H9 (cell line): ENCODE results near the gene IQCK. TPM values are rescaled to one million over a fixed set of nuclear protein-coding genes. Genes with fewer than 3 reads are reported as not detected.

Experiments used
- DNase-seq: peaks from one replicate; pipeline ENCODE4 v3.0.0-alpha.2; 2017
- H2AFZ ChIP-seq: one replicate; pipeline ENCODE4 v1.6.1; 2013; ENCODE audit warnings: mild to moderate bottlenecking, low read length, control low read depth, moderate library complexity
- H2AK5ac ChIP-seq: 2 replicates; pipeline ENCODE4 v1.6.1; 2013; ENCODE audit warnings: low read length, control low read depth, mixed read lengths; ENCODE audit not compliant: insufficient read length
- H2BK120ac ChIP-seq: one replicate; pipeline ENCODE4 v1.6.1; 2013; ENCODE audit warnings: low read depth, mild to moderate bottlenecking, low read length, control low read depth, inconsistent platforms; ENCODE audit not compliant: poor library complexity, severe bottlenecking
- H2BK12ac ChIP-seq: 2 replicates; pipeline ENCODE4 v1.6.1; 2013; ENCODE audit warnings: low read length, control low read depth, mixed read lengths, low read depth; ENCODE audit not compliant: insufficient read length
- H2BK15ac ChIP-seq: 2 replicates; pipeline ENCODE4 v1.6.1; 2013; ENCODE audit warnings: low read depth, low read length, control low read depth
- H2BK20ac ChIP-seq: one replicate; pipeline ENCODE4 v1.6.1; 2013; ENCODE audit warnings: low read depth, mild to moderate bottlenecking, low read length, control low read depth, inconsistent platforms; ENCODE audit not compliant: poor library complexity, severe bottlenecking
- H2BK5ac ChIP-seq: 2 replicates; pipeline ENCODE4 v1.6.1; 2013; ENCODE audit warnings: low read length, control low read depth, mixed read lengths; ENCODE audit not compliant: insufficient read length
- H3K14ac ChIP-seq: 2 replicates; pipeline ENCODE4 v1.6.1; 2013; ENCODE audit warnings: low read length, control low read depth; ENCODE audit not compliant: insufficient read depth
- H3K18ac ChIP-seq: 2 replicates; pipeline ENCODE4 v1.6.1; 2013; ENCODE audit warnings: low read depth, mild to moderate bottlenecking, mixed read lengths, low read length, control low read depth; ENCODE audit not compliant: insufficient read length
- H3K23ac ChIP-seq: 2 replicates; pipeline ENCODE4 v1.6.1; 2013; ENCODE audit warnings: low read length, control low read depth, mixed read lengths, low read depth; ENCODE audit not compliant: insufficient read length
- H3K23me2 ChIP-seq: 2 replicates; pipeline ENCODE4 v1.6.1; 2013; ENCODE audit warnings: low read depth, mild to moderate bottlenecking, mixed read lengths, low read length, control low read depth; ENCODE audit not compliant: insufficient read length, poor library complexity, severe bottlenecking
- H3K27ac ChIP-seq: 2 replicates; pipeline ENCODE4 v1.5.1; 2013; ENCODE audit warnings: low read length, control low read depth, mixed read lengths, low read depth; ENCODE audit not compliant: insufficient read length
- H3K27me3 ChIP-seq: 2 replicates; pipeline ENCODE4 v1.6.1; 2013; ENCODE audit warnings: low read length, control low read depth, inconsistent platforms; ENCODE audit not compliant: insufficient read depth
- H3K4ac ChIP-seq: 2 replicates; pipeline ENCODE4 v1.6.1; 2013; ENCODE audit warnings: low read depth, mild to moderate bottlenecking, control low read depth, inconsistent platforms, low read length, moderate library complexity
- H3K4me1 ChIP-seq: 2 replicates; pipeline ENCODE4 v1.6.1; 2013; ENCODE audit warnings: low read length, control low read depth, inconsistent platforms; ENCODE audit not compliant: insufficient read depth
- H3K4me2 ChIP-seq: 2 replicates; pipeline ENCODE4 v1.6.1; 2013; ENCODE audit warnings: low read length, control low read depth, mixed read lengths; ENCODE audit not compliant: insufficient read length, insufficient read depth
- H3K56ac ChIP-seq: 2 replicates; pipeline ENCODE4 v1.6.1; 2013; ENCODE audit warnings: low read depth, mild to moderate bottlenecking, mixed read lengths, low read length, control low read depth; ENCODE audit not compliant: insufficient read length
- H3K79me1 ChIP-seq: 2 replicates; pipeline ENCODE4 v1.6.1; 2013; ENCODE audit warnings: low read depth, mild to moderate bottlenecking, moderate library complexity, low read length, control low read depth, inconsistent platforms; ENCODE audit not compliant: insufficient read depth, poor library complexity, severe bottlenecking
- H3K79me2 ChIP-seq: 2 replicates; pipeline ENCODE4 v1.6.1; 2013; ENCODE audit warnings: low read length, control low read depth, inconsistent platforms; ENCODE audit not compliant: insufficient read depth
- H3K9ac ChIP-seq: 2 replicates; pipeline ENCODE4 v1.6.1; 2013; ENCODE audit warnings: low read length, control low read depth, mixed read lengths; ENCODE audit not compliant: insufficient read length; ENCODE audit errors: extremely low read depth
- H3K9me3 ChIP-seq: one replicate; pipeline ENCODE4 v1.6.1; 2013; ENCODE audit warnings: low read depth, low read length, inconsistent platforms; ENCODE audit not compliant: control insufficient read depth
- H3T11ph ChIP-seq: one replicate; pipeline ENCODE4 v1.6.1; 2013; ENCODE audit warnings: mild to moderate bottlenecking, low read length, control low read depth, inconsistent platforms
- H4K20me1 ChIP-seq: one replicate; pipeline ENCODE4 v1.6.1; 2013; ENCODE audit not compliant: control insufficient read depth, insufficient read length, insufficient read depth
- H4K5ac ChIP-seq: 2 replicates; pipeline ENCODE4 v1.6.1; 2013; ENCODE audit warnings: low read depth, mild to moderate bottlenecking, mixed read lengths, low read length, control low read depth; ENCODE audit not compliant: insufficient read length
- H4K8ac ChIP-seq: replicated peaks from 2 replicates; pipeline ENCODE4 v1.6.1; 2013; ENCODE audit warnings: low read length, control low read depth, mixed read lengths, low read depth; ENCODE audit not compliant: insufficient read length
- H4K91ac ChIP-seq: 2 replicates; pipeline ENCODE4 v1.6.1; 2013; ENCODE audit warnings: low read depth, mild to moderate bottlenecking, moderate library complexity, mixed read lengths, low read length, control low read depth; ENCODE audit not compliant: insufficient read length
- H3K27ac Mint-ChIP-seq, 3 experiments: 2 replicates in 2 of 3; 3 replicates in 1 of 3; pipeline ENCODE4 v1.8.0; 2020 to 2021; ENCODE audit warnings: mixed read lengths in 3 of 3, mild to moderate bottlenecking in 1 of 3, moderate library complexity in 1 of 3
- H3K27me3 Mint-ChIP-seq: 2 replicates; pipeline ENCODE4 v1.8.0; 2021; ENCODE audit warnings: low read depth, mild to moderate bottlenecking, moderate library complexity, mixed read lengths
- H3K36me3 Mint-ChIP-seq, 3 experiments: 2 replicates in 2 of 3; 3 replicates in 1 of 3; pipeline ENCODE4 v1.8.0; 2020 to 2021; ENCODE audit warnings: low read depth in 3 of 3, mixed read lengths in 3 of 3; ENCODE audit not compliant: insufficient read depth in 1 of 3
- H3K4me1 Mint-ChIP-seq, 2 experiments: 2 replicates each; pipeline ENCODE4 v1.8.0; 2020; ENCODE audit warnings: mixed read lengths in 2 of 2
- H3K4me3 Mint-ChIP-seq, 2 experiments: 2 replicates in 1 of 2; 3 replicates in 1 of 2; pipeline ENCODE4 v1.8.0; 2020 to 2021; ENCODE audit warnings: mild to moderate bottlenecking in 2 of 2, mixed read lengths in 2 of 2, moderate library complexity in 1 of 2
- H3K9me3 Mint-ChIP-seq, 2 experiments: 2 replicates in 1 of 2; 3 replicates in 1 of 2; pipeline ENCODE4 v1.8.0; 2020; ENCODE audit warnings: mild to moderate bottlenecking in 2 of 2, mixed read lengths in 2 of 2, moderate library complexity in 1 of 2
- CTCF ChIP-seq: fragments of 200-600 bp; sonication (generic); conservative IDR thresholded peaks from 3 replicates; pipeline ENCODE4 v1.8.0; 2021; ENCODE audit warnings: antibody characterized with exemption, mild to moderate bottlenecking
- WGBS: extraction: QIAGEN DNeasy Blood & Tissue Kit; methylation state at CpG from one replicate; pipeline ENCODE4 v1.1.7; 2013; ENCODE audit warnings: missing lambda C conversion rate, low lambda C conversion rate, mixed read lengths; ENCODE audit not compliant: insufficient read length; ENCODE audit errors: extremely low coverage; 5-methylcytosine and 5-hydroxymethylcytosine counted together
- total RNA-seq: library from RNA; stranded (reverse); gene quantifications from 2 replicates; pipeline ENCODE4 v1.2.1, GENCODE V29; 2021

Gene IQCK
- total RNA-seq, 1 experiment from 2014 or later = 9.0 TPM

GRCh38 chr16:19710991-19711545 lies 7.0 kb upstream of the IQCK start:
- Mint-ChIP-seq H3K9me3 (no peaks in the 10 kb centered on the region), H3K27me3 (no peaks in the 10 kb centered on the region), H3K36me3 (peaks cover 64 to 89% (median 81%) of the 10 kb centered on the region in 3 experiments), H3K27ac (peak overlapping the region; percentile 73 to 93 (median 92); a peak in 6 of 7 replicates), H3K4me1 (peaks cover 47 to 75% of the 10 kb centered on the region in 2 experiments), H3K4me3 (peak overlapping the region in 1 of 2 experiments; percentile 24; a peak in 1 of 5 replicates)
- Histone ChIP-seq H2BK15ac (no peak overlapping the region), H3T11ph (no peak overlapping the region), H4K5ac (no peak overlapping the region), H3K14ac (no peak overlapping the region; the same call in 1 of the 2 replicates), H2BK5ac (no peak overlapping the region), H3K9me3 (no peaks in the 10 kb centered on the region), H3K4ac (no peak overlapping the region), H2BK12ac (no peak overlapping the region), H3K27me3 (no peaks in the 10 kb centered on the region), H3K23ac (no peak overlapping the region), H4K8ac (no peak overlapping the region), H4K20me1 (peaks cover 6% of the 10 kb centered on the region), H2AK5ac (no peak overlapping the region), H3K4me1 (peaks cover 6% of the 10 kb centered on the region; the same call in 1 of the 2 replicates), H3K23me2 (no peaks in the 10 kb centered on the region), H3K79me1 (peaks cover 6% of the 10 kb centered on the region), H4K91ac (no peak overlapping the region), H2AFZ (no peak overlapping the region), H3K79me2 (peaks cover 25% of the 10 kb centered on the region), H3K4me2 (no peak overlapping the region), H2BK20ac (no peak overlapping the region), H3K56ac (no peak overlapping the region), H3K9ac (no peak overlapping the region), H2BK120ac (no peak overlapping the region), H3K27ac (no peak overlapping the region), H3K18ac (no peak overlapping the region)
- TF ChIP-seq CTCF = peak; percentile 14; the same call in 1 of the 3 replicates
- no peak for DNase-seq
- WGBS = no CpG with 5 or more reads among the region's 13 CpGs
